ENCODE data around the gene GAB3. TPM values are rescaled to one million over a fixed set of nuclear protein-coding genes. Genes with fewer than 3 reads are reported as not detected.

Gene GAB3
- polyA plus RNA-seq, 3 donors = 6.2 to 44.0 (median 9.5) TPM

DNA sequence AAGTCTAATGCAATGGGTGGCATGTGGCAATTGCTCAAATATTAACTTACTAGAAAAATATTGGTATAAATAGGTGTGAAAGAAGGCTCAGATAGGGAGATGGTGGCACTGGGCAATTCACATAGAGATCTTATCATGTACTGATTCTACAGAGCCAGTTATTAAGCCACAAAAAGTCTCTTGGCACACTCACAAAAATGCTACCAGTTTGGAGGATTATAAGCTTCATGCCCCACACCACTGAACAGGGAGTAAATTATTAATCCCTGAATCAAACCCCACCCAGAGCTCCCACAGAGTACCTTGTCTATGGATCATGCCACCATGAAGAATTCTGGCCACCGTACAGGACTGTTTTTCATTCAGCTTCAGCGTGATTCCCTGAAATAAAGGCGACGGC lies 40.6 kb upstream of the GAB3 start:
- Histone ChIP-seq H3K9ac (ENCODE audit: insufficient read depth, low read length, poor library complexity, severe bottlenecking) (no peak overlapping the region), H4K20me1 (ENCODE audit: insufficient read depth, low read length) (no peaks in the 10 kb centered on the region), H3K27me3 (ENCODE audit: control insufficient read depth in 2 of 2, insufficient read depth in 2 of 2, low read length in 2 of 2) (no peaks in the 10 kb centered on the region), H3K4me2 (replicated peaks; ENCODE audit: extremely low read depth, low read length, poor library complexity, severe bottlenecking) (no peak overlapping the region), H3K36me3 (replicated peaks in 1 of 2; ENCODE audit: control insufficient read depth in 1 of 2, insufficient read depth in 2 of 2, low read length in 2 of 2) (peaks cover 18 to 39% of the 10 kb centered on the region in 2 donors), H3K9me3 (replicated peaks in 1 of 2; ENCODE audit: control insufficient read depth in 1 of 2, insufficient read depth in 1 of 2, low read length in 2 of 2) (no peaks in the 10 kb centered on the region), H3K4me3 (replicated peaks in 1 of 3; ENCODE audit: low read depth in 2 of 3, low read length in 3 of 3) (no peak overlapping the region), H2AFZ (ENCODE audit: insufficient read depth, low read depth, low read length, poor library complexity, severe bottlenecking) (no peak overlapping the region), H3K4me1 (ENCODE audit: control insufficient read depth in 1 of 2, insufficient read depth in 2 of 2, low read length in 2 of 2) (peaks cover 21 to 22% of the 10 kb centered on the region in 2 donors), H3K79me2 (ENCODE audit: insufficient read depth, low read length) (peaks cover 65% of the 10 kb centered on the region), H3K27ac (ENCODE audit: low read depth in 1 of 2, low read length in 2 of 2) (peak overlapping the region in 1 of 2 donors; percentile 4)
- TF ChIP-seq, protein P1, sequence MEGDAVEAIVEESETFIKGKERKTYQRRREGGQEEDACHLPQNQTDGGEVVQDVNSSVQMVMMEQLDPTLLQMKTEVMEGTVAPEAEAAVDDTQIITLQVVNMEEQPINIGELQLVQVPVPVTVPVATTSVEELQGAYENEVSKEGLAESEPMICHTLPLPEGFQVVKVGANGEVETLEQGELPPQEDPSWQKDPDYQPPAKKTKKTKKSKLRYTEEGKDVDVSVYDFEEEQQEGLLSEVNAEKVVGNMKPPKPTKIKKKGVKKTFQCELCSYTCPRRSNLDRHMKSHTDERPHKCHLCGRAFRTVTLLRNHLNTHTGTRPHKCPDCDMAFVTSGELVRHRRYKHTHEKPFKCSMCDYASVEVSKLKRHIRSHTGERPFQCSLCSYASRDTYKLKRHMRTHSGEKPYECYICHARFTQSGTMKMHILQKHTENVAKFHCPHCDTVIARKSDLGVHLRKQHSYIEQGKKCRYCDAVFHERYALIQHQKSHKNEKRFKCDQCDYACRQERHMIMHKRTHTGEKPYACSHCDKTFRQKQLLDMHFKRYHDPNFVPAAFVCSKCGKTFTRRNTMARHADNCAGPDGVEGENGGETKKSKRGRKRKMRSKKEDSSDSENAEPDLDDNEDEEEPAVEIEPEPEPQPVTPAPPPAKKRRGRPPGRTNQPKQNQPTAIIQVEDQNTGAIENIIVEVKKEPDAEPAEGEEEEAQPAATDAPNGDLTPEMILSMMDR (IDR thresholded peaks at IDR 0.05) = no peak
- no CpG with 5 or more reads among the region's 4 CpGs for WGBS (ENCODE audit: insufficient coverage)
- Mint-ChIP-seq H3K36me3 (peaks cover 44 to 48% of the 10 kb centered on the region in 2 donors), H3K4me1 (peaks cover 18% of the 10 kb centered on the region), H3K27ac (peak overlapping the region in 1 of 7 donors; percentile 32), H3K27me3 (ENCODE audit: low read depth in 3 of 3) (peaks cover 0 to 1% (median 0%) of the 10 kb centered on the region in 3 donors), H3K4me3 (no peak overlapping the region), H3K9me3 (peaks cover 0 to 2% (median 0%) of the 10 kb centered on the region in 7 donors)
- intact Hi-C loops (cut with micrococcal nuclease) = no loop called here
- DNase-seq = no peak

DNA sequence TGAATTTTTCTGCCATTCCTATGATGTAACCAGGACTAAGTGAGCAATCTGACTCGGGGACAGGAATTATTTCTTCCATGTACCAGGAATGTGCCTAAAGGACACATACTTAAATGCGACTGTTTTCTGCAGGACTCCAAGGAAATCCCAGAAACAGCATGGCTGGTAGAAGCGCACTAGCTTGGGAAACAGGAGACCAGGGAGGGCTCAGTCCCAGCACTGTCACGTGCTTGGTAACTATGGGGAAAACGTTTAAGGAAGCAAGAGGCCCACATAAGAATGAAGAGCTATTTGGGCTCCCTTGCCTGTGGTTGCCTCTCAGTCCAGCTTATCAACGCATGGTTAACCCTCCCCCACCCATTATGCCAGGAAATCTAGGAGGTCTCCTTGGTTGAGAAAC lies 34.8 kb upstream of the GAB3 start:
- peaks cover 9% of the 10 kb centered on the region for H3K79me2 ChIP-seq (ENCODE audit: insufficient read depth, low read length)
- TF ChIP-seq, protein P1 (IDR thresholded peaks at IDR 0.05) = no peak
- peak overlapping the region in 1 of 2 donors; percentile 7 for H3K27ac ChIP-seq (ENCODE audit: low read depth in 1 of 2, low read length in 2 of 2)
- no peaks in the 10 kb centered on the region for H3K9me3 ChIP-seq (replicated peaks in 1 of 2; ENCODE audit: control insufficient read depth in 1 of 2, insufficient read depth in 1 of 2, low read length in 2 of 2)
- H4K20me1 ChIP-seq (ENCODE audit: insufficient read depth, low read length) = peaks cover 5% of the 10 kb centered on the region
- H3K36me3 Mint-ChIP-seq = peaks cover 59 to 75% of the 10 kb centered on the region in 2 donors
- no peaks in the 10 kb centered on the region for H3K27me3 ChIP-seq (ENCODE audit: control insufficient read depth in 2 of 2, insufficient read depth in 2 of 2, low read length in 2 of 2)
- peaks cover 25 to 50% of the 10 kb centered on the region in 2 donors for H3K36me3 ChIP-seq (replicated peaks in 1 of 2; ENCODE audit: control insufficient read depth in 1 of 2, insufficient read depth in 2 of 2, low read length in 2 of 2)
- no peak overlapping the region for H2AFZ ChIP-seq (ENCODE audit: insufficient read depth, low read depth, low read length, poor library complexity, severe bottlenecking)
- no peak overlapping the region for H3K4me3 Mint-ChIP-seq
- peaks cover 0 to 2% (median 1%) of the 10 kb centered on the region in 3 donors for H3K27me3 Mint-ChIP-seq (ENCODE audit: low read depth in 3 of 3)
- no peak overlapping the region for H3K4me2 ChIP-seq (replicated peaks; ENCODE audit: extremely low read depth, low read length, poor library complexity, severe bottlenecking)
- H3K4me3 ChIP-seq (replicated peaks in 1 of 3; ENCODE audit: low read depth in 2 of 3, low read length in 3 of 3) = no peak overlapping the region
- DNase-seq = no peak
- no peaks in the 10 kb centered on the region for H3K9me3 Mint-ChIP-seq
- peaks cover 27% of the 10 kb centered on the region for H3K4me1 Mint-ChIP-seq
- peaks cover 23 to 25% of the 10 kb centered on the region in 2 donors for H3K4me1 ChIP-seq (ENCODE audit: control insufficient read depth in 1 of 2, insufficient read depth in 2 of 2, low read length in 2 of 2)
- intact Hi-C loops (cut with micrococcal nuclease) = loop anchor here in 1 of 2 donors (10.0 kb wide), 1 partner anchor 49 kb away; the partner anchor contains the start of gene SMIM9
- H3K27ac Mint-ChIP-seq = peak overlapping the region in 2 of 7 donors; percentile 55 to 67
- WGBS (ENCODE audit: insufficient coverage) = no CpG with 5 or more reads among the region's 6 CpGs
- H3K9ac ChIP-seq (ENCODE audit: insufficient read depth, low read length, poor library complexity, severe bottlenecking) = no peak overlapping the region

All from CD14-positive monocyte (primary cell).